Lung (tissue), 12 donors: ENCODE measurements around the gene ZNF516. TPM values are rescaled to one million over a fixed set of nuclear protein-coding genes. Genes with fewer than 3 reads are reported as not detected.

ENCODE experiments used
- ATAC-seq: fragments of 200-7000 bp; cut with Tn5 transposase; one replicate; pipeline ENCODE4 v1.9.1; 2020; ENCODE audit warnings: moderate number of reproducible peaks; ENCODE audit not compliant: insufficient read depth, low FRiP score
- DNase-seq, 3 donors: peaks; one replicate each; pipeline ENCODE4 v3.0.0-alpha.2; 2013 to 2017
- H3K27ac ChIP-seq, 2 donors: one replicate each; pipeline ENCODE4 v1.5.1; 2013; ENCODE audit warnings: mild to moderate bottlenecking in 2 of 2, moderate library complexity in 2 of 2, control low read depth in 1 of 2, inconsistent platforms in 1 of 2, low read depth in 1 of 2, low read length in 1 of 2
- H3K27me3 ChIP-seq, 3 donors: one replicate each; pipeline ENCODE4 v1.5.1; 2013; ENCODE audit warnings: low read length in 2 of 3; ENCODE audit not compliant: control insufficient read depth in 3 of 3, insufficient read depth in 3 of 3
- H3K36me3 ChIP-seq, 4 donors: one replicate each; pipeline ENCODE4 v1.5.1; 2013; ENCODE audit warnings: low read length in 4 of 4, mild to moderate bottlenecking in 1 of 4, moderate library complexity in 1 of 4; ENCODE audit not compliant: control insufficient read depth in 4 of 4, insufficient read depth in 4 of 4
- H3K4me1 ChIP-seq, 5 donors: one replicate each; pipeline ENCODE4 v1.5.1; 2013; ENCODE audit warnings: low read length in 5 of 5, mild to moderate bottlenecking in 2 of 5, moderate library complexity in 1 of 5; ENCODE audit not compliant: control insufficient read depth in 5 of 5, insufficient read depth in 5 of 5
- H3K4me3 ChIP-seq: one replicate; pipeline ENCODE4 v1.5.1; 2013; ENCODE audit warnings: mild to moderate bottlenecking, control low read depth, moderate library complexity
- H3K9ac ChIP-seq, 2 donors: one replicate each; pipeline ENCODE4 v1.5.1; 2013; ENCODE audit warnings: low read length in 2 of 2, control low read depth in 1 of 2; ENCODE audit not compliant: insufficient read depth in 1 of 2
- H3K9me3 ChIP-seq, 4 donors: one replicate each; pipeline ENCODE4 v1.5.1; 2013; ENCODE audit warnings: low read length in 3 of 4, mild to moderate bottlenecking in 1 of 4, moderate library complexity in 1 of 4; ENCODE audit not compliant: control insufficient read depth in 4 of 4, insufficient read depth in 3 of 4
- CTCF ChIP-seq: IDR thresholded peaks from 2 replicates; pipeline ENCODE4 v1.5.1; 2012; ENCODE audit warnings: mild to moderate bottlenecking; ENCODE audit errors: control extremely low read depth, extremely low read depth
- WGBS, 2 donors: extraction: QIAGEN DNeasy Blood & Tissue Kit; methylation state at CpG; one replicate each; pipeline ENCODE4 v1.1.7; 2013; 5-methylcytosine and 5-hydroxymethylcytosine counted together
- polyA plus RNA-seq, 2 donors: library from polyadenylated mRNA; stranded (reverse); fragments of 200-250 nt; gene quantifications; one replicate each; pipeline ENCODE4 v1.2.1, GENCODE V29; 2013
- total RNA-seq, 2 donors: library from RNA; depleted of rRNA in 1 of 2; stranded (reverse); fragments of >200 nt in 1 of 2; gene quantifications; one replicate each; pipeline ENCODE4 v1.2.1, GENCODE V29; 2014 to 2021
- donor health status: control.
- donor health status: control.
- donor health status: Bipolar disorder and iron deficiency.
- donor health status: healthy.
- donor health status: DM: yes; HTN: yes; CAD: no.

ZNF516 gene
- total and polyA plus RNA-seq, 4 donors: 7.7 to 45.4 (median 26.4) TPM

GRCh38 chr18:76404345-76404831 lies 90.7 kb downstream of the ZNF516 start:
- Histone ChIP-seq H3K27me3 (no peaks in the 10 kb centered on the region), H3K4me3 (no peak overlapping the region), H3K27ac (no peak overlapping the region), H3K9ac (no peak overlapping the region), H3K36me3 (peaks cover 0 to 12% (median 6%) of the 10 kb centered on the region in 4 donors), H3K4me1 (peaks cover 0 to 9% (median 6%) of the 10 kb centered on the region in 5 donors), H3K9me3 (no peaks in the 10 kb centered on the region)
- no peak for TF ChIP-seq CTCF
- WGBS, 2 donors: 95 to 96% methylated on average over 8 of the region's 8 CpGs
- DNase-seq: no peak
- ATAC-seq: no peak

GRCh38 chr18:76402026-76402990 lies 92.7 kb downstream of the ZNF516 start:
- H3K27me3 ChIP-seq: no peaks in the 10 kb centered on the region
- peaks cover 0 to 9% (median 5%) of the 10 kb centered on the region in 4 donors for H3K36me3 ChIP-seq
- no peak overlapping the region for H3K9ac ChIP-seq
- H3K4me3 ChIP-seq: no peak overlapping the region
- H3K4me1 ChIP-seq: peaks cover 0 to 17% (median 4%) of the 10 kb centered on the region in 5 donors
- no peak for TF ChIP-seq CTCF
- ATAC-seq (no peak), DNase-seq (no peak)
- WGBS, 2 donors: 57 to 81% methylated on average over 43 of the region's 43 CpGs
- H3K9me3 ChIP-seq: no peaks in the 10 kb centered on the region
- H3K27ac ChIP-seq: no peak overlapping the region

- DNase-seq (no peak), ATAC-seq (no peak)
- Histone ChIP-seq H3K4me3 (no peak overlapping the region), H3K9me3 (no peaks in the 10 kb centered on the region), H3K36me3 (peaks cover 0 to 9% (median 5%) of the 10 kb centered on the region in 4 donors), H3K9ac (no peak overlapping the region), H3K4me1 (peaks cover 0 to 19% (median 4%) of the 10 kb centered on the region in 5 donors), H3K27me3 (no peaks in the 10 kb centered on the region), H3K27ac (no peak overlapping the region)
- 83 to 84% methylated on average over 21 to 25 of the region's 25 CpGs for WGBS, 2 donors
- no peak for TF ChIP-seq CTCF
Observed at GRCh38 chr18:76401498-76401897, 93.5 kb downstream of the ZNF516 start.
